Limb (tissue), 2 donors: ENCODE data around the gene PALLD.
"Not testable (repeated sequence)": the region's sequence is repeated elsewhere in the genome, so short reads cannot be mapped to it uniquely, and the experiment has no call there.

ENCODE experiments used
- DNase-seq, 2 donors: peaks; one replicate each; pipeline ENCODE4 v3.0.0-alpha.2; 2016; ENCODE audit errors: extremely low spot score in 2 of 2

The PALLD gene

DNA sequence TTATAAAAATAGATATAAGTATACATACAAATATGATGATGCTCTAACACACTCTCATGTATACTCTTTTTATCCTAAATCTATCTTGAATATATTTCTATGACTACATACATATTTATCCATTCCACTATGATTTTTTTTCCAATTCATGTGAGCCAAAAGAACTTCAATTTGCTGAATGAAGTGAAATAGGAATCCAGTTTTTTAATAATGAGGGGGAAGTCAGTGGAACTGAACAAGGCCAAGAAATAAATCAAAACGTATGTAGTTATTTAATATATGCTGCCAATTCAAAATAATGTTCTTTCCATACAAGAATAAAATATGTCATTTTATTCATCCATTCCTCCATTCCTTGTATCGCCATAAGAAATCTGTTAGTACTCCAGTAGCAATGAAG is 6.1 kb upstream of the PALLD start:
- DNase-seq, result peak in 1 of 2 donors; percentile 75

DNA sequence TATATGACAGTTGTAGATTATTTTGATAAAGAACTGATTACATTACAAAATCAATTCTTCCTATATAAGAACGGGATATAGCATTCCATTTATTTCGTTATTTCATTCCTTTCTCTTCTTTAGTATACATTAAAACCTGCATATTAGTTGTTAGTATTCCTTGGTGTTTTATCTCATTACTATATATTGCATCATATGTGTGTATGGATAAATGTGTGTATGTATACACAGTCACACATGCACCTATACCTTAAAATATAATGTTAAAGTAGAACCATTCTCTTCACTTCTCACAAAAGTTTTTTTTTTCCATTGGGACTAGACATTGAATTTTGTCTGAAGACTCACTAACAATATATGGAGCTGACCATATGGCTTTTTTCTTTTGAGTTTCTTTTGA is 5.3 kb upstream of the PALLD start:
- DNase-seq, result no peak

- DNase-seq, result no peak
These were observed 1.4 kb downstream of the PALLD start for GRCh38 chr4:168498251-168498650.

GRCh38 chr4:168499241-168499640 is 2.4 kb downstream of the PALLD start:
- no peak for DNase-seq

DNA sequence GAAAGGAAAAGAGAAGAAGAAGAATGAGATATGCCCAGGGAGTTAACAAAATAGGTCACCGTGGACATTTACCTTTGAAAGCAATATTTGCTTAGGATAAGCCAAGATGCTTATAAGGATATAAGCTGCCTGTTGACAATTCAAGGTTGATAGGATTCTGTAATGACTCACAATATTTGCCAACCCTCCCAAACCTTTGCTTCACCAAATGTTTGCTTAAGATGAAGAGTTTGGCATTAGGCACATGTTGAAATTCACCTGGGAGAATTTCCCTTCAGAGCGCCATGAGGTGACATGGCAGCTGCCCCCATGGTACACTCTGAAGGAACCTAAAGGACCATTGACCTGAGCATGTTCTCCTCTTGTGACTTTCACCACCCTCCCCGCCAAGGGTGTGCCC is 4.6 kb downstream of the PALLD start:
- no peak for DNase-seq

DNA sequence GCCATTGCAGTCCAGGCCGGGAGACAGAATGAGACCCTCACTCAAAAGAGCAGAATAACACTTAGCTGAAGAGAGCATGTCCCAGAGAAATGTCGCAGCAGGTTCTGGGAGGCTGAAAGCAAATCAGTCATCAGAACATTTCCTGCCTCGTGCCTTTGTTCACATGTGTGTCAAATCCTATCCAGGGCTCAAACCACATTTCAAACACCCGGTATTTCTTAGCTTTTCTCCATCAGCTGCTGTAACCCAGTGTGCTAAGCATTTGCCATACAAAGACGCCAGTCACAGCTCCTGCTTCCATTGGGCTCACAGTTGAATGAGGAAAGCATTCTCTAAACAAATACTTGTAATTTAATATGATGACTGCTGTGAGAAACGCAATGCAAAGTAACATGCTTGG is 6.0 kb downstream of the PALLD start:
- no peak for DNase-seq

- no peak for DNase-seq
These were observed 7.0 kb downstream of the PALLD start for GRCh38 chr4:168503652-168504362.

DNA sequence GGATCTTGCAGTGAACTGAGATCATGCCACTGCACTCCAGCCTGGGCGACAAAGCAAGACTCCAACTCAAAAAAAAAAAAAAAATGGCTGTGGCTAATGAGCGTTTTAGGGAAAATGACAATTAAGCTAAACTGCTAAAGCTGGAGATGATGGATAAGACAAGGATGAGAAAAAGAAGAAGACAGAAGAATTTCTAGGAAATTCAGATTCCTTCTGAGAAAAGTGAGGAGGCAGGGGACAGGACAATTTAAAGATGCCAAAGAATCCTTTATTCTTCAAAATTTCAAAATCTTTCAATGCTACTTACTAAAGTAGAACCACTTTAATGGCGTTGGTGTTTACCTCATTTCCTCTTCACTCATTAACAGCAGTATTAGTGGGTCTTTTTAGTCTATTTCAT is 7.7 kb downstream of the PALLD start:
- no peak for DNase-seq

- DNase-seq, result no peak
These were observed 9.2 kb downstream of the PALLD start for GRCh38 chr4:168506014-168506413.

- no peak for DNase-seq
These were observed 10.4 kb downstream of the PALLD start for GRCh38 chr4:168507178-168507815.

DNA sequence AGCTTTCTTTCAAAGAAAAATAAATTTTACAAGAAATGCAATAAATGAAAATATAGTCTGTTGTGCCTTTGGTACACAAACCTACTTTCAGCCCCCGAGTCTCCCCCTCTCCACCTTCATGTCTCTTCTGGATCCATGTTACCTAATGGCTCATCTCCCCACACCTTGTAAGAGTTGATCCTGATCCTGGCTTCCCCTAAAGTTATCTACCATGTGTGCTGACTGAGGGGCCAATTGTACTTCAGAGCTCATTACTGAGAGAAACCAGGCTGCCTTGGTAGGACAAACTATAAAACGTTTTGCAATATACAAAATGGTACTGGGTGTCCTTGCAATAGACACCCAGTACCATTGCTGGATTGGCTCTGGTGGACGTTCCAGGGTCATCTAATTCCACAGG is 11.8 kb downstream of the PALLD start:
- DNase-seq, result no peak

DNA sequence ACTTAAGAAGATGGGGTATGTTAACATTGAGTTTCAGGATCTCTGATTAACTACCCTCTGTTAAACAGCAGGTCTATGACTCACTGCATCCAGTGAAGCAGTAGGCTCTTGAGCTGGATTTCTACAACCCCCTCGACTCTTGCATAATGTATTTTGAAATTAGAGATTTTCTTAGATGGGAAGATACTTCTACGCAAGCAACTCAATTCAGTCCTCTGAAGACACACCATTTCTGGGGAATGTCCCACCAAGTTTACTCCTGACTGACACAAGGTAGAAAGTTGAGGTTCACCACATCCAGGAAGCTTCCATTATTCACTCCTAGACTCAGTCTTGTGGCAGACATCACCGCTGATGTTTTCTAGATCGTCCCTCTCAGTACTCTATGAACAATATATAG is 12.9 kb downstream of the PALLD start:
- DNase-seq, result no peak

DNA sequence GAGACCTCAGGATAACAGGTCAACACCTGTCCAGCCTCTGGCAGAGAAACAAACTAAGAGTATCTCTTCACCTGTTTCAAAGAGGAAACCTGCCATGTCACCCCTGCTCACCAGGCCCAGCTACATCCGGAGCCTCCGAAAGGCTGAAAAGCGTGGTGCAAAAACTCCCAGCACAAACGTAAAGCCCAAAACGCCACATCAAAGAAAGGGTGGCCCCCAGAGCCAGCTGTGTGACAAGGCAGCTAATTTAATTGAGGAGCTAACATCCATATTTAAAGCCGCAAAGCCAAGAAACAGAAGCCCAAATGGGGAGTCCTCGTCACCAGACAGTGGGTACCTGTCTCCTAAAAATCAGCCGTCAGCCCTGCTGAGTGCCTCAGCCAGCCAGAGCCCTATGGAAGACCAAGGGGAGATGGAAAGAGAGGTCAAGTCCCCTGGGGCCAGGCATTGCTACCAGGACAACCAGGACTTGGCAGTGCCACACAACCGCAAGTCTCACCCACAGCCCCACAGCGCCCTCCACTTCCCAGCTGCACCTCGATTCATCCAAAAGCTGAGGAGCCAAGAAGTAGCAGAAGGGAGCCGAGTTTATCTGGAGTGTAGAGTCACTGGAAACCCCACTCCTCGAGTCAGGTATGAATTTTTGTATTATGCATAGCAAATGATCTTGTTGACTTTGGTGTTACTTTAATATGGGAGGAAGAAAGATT is 15.1 kb downstream of the PALLD start:
- no peak for DNase-seq

DNA sequence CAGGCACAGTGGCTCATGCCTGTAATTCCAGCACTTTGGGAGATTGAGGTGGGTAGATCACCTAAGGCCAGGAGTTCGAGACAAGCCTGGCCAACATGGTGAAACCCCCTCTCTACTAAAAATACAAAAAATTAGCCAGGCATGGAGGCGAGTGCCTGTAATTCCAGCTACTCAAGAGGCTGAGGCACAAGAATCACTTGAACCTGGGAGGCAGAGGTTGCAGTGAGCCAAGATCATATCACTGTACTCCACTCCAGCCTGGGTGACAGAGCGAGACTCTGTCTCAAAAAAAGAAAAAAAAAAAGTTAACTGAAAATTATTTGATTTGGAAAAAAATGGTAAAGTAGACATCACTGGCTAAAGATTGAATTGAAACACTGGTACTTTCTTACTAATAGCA is 17.0 kb downstream of the PALLD start:
- DNase-seq, result not testable (repeated sequence)

DNA sequence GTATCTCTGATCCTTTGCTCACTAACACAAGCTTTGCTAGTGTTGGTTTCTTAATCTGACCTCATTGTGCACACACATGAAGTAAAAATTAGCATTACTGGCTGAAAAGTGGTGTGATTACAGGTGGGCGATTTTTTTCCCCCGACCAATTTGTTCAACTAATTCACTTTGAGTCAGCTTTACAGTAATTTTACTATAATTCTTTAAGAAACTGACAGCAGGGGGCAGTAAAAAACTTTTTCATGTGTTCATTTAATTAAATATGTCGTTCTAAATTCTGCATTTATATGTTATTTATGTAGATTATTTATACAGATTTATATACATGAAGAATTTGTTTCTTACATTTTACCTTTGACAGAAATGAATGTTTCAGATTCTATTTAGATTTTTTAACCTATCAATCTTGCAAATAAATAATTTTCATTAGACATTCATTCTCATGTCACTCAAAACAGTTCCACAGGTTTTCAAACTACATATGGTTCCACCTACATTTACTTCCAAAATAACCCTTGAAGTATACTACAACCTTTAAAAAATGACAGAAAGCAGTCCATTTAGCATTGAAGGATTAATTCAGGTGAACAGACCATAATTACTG is 17.5 kb downstream of the PALLD start:
- peak in 1 of 2 donors; percentile 62 for DNase-seq

DNA sequence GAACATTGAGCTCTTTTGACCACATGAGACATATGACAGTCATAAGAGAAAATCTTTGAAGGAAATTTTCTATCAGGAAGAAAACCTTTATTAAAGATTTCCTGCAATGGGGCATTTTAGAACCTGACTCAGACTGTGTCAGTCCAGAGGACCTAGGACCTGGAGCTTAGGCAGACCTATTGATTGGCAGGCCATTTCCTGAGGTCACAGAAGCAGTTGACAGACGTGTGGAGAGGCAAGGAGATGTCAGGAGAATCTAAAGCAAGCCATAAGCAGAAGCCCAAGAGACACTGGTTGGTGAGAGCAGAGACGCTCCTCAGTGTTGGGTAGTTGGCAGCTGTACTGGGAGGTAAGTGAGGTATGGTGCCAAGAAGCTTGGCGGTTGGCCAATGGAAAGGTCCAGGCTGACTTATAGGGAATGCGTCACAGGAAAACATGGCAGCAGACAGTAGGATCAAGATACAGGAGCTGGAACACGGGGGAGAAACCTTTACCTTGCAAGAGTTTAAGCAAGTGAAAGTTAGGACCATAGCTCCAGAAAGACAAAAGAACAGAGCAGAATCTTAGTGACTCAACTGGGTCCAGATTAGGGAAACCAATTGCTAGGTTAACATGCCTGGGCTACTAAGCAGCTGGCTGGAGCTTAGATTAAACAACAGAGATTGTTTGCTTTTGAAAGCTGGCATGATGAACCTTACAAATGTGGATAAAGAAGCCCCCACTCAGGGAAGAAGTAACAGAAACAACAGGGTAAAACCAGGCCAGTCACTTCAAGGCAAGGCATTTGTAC is 18.6 kb downstream of the PALLD start:
- no peak for DNase-seq

GRCh38 chr4:168516841-168517240 is 20.0 kb downstream of the PALLD start:
- DNase-seq, result no peak

GRCh38 chr4:168519576-168519975 is 22.7 kb downstream of the PALLD start:
- no peak for DNase-seq

GRCh38 chr4:168521721-168522120 is 24.9 kb downstream of the PALLD start:
- DNase-seq, result no peak

- DNase-seq, result peak in 1 of 2 donors; percentile 20
These were observed 25.5 kb downstream of the PALLD start for GRCh38 chr4:168522356-168522755.

DNA sequence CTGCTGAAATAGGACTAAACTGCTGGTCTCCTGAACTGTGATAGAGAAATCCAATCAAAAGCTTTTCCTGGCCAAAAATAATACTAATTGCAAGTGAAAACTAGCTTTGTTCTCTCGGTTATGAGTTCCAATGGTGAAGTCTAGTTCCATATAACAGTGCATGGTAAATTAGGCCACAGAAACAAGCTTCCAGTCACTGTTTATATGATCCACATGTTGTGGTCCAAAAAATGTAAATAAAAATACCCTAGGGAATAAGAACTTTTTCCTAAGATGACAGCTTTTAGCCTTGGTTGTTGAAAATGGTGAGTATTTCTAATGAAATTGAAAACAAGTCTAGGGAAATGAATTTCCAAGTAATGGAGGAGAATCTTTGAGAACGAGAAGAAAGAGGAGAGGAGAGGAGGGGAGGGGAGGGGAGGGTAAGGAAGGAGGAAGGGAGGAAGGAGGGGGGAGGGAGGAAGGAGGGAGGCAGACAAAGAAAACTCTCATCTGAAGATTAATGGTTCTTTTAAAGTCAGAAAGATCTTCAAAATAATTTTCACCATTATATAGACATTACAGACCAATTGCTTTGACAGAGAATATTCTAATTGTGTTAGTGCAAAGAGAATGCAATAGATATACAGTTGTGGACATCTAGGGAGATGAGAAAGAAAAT is 26.1 kb downstream of the PALLD start:
- DNase-seq, result no peak
